Right hindlimb (tissue), 1 donor: Measurements from ENCODE around the gene MRPS27.
A peak's percentile ranks its signal among the peaks of the same experiment; 100 is the strongest.

Experiments used
- DNase-seq: peaks from one replicate; pipeline ENCODE4 v3.0.0-alpha.2; 2018

The MRPS27 gene

DNA sequence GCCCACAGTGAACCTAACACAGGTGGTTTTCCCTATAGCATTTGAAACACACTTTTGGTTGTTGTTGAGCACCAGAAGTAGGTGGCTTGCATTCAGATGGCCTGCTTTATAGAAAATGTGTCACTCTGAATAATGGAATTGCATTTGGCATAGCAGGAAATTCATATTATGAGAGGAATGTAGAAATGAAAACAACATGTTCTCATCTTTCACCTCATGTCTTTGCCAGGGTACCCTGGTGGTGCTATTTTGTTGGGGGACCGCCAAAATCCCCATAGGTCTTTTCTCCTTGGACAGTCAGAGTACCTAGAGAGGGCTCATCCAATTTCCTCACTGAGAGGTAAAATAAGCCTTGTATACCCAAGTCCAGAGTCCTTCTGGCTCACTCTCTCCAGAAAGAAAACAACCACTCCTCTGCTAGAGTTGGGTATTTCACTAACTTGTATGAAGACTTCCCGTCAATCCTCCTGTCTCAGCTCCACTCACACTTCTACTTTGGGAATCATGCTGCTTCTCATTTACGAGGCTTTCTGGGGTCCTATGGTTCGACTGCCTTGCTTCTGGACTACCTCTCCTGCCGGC lies 67.4 kb downstream of the MRPS27 start:
- no peak for DNase-seq

DNA sequence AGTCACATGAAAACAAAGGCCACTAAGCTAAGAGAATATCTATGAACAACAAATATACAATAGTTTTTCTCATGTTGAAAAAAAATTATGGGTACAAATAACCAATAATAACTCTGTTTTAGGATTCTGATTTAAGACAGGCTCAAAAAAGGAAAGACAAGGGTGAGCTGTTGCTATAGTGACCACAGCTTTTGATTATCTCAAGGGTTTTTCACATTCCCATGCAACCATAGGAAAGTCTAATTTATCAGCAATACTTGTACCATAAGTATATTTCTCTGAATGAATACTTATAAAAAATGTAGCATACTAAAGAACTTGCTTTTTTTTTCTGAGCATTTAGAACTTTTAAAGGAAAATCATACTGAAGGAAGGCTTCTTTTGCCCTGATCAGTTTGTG lies 68.0 kb downstream of the MRPS27 start:
- DNase-seq: no peak

DNA sequence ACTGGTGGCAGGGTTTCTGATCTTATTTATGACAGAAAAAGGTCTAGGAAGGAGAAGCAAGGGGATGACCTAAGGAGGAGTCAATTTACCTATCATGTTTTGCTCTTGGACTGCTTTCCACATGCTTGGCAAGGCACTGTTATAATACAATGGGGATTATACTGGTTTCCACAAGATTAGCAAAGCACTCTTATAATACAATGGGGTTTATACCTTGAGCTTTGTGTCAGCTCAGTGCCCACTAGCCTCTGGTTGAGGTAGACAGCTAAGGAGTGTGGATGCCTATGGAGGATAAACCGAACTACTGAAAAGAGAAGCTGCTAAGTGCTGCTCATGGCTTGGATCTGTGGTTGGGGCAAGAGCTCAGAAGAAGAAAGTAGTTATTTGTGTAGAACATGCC lies 68.7 kb downstream of the MRPS27 start:
- DNase-seq: no peak

DNA sequence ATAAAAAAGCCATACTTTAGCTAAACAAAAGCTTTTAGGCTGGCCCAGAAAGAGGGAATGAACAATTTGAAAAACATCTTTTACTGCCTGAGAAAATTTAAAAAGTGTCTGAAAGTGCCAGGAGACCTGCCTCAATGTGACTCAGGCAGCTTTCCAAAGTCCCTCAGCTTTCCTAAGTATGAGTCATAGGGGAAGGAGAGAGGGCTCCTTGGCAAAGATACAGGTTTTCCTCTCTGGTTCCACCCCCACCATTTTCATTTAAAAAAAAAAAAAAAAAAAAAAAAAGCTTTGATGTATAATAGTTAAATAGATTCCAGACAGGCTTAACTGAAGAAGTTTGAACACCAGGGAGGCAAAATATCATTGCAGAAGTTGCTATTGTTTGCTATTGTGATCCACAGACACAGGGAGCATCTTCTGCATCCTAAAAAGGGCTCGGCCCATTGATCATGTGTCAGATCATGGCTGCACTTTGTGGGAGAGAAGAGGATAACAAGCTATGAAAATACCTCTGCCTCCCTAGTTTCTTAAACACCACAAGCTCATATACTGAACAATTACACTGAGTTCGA lies 71.5 kb downstream of the MRPS27 start:
- DNase-seq: peak; percentile 53

DNA sequence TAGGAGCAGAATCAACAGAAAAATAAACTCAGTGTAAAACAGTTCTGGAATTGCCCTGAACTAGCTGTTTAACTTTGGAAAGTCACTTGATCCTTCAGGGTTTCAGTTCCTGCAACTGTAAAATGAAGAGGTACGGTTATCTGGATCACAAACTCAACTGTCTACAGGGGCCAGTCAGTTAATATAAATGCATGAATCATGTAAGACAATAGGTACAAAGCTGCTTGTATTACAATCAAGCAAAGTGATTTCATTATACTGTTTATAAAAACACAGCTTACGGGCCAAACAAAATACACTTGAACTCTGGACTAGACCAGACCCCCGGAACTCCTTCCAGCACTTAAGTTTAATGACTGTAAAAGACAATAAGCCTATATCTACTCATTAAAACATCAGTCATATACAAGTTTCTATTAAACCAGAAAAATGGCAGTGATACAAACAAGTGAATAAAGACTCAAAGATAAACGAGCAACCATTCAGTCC lies 73.0 kb downstream of the MRPS27 start:
- no peak for DNase-seq

DNA sequence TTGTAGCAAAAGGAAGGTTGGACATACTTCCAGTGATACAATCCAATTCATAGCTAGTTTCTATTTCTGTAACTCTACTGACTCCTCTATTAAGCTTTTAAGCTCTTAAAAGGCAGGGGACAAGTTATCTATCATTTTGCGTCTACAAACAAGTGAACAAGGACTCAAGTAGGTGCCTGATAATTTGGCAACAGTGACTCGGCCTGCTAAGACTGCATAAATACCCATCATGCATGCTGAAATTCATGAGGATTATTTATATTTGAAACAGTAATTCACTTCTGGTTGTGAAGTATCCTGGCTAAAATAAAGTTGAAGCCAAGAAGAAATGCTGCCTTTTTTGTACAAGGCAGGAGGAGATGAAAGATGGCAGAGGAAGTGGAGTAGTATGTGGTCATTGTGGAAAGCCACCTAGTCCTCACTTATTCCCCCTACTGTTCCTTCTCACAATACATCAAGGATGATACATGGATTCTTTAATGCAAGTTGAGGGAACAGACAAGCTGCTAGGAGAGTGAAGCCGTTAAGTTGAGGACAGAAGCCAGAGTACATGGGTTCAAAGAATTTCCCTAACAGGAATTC lies 74.0 kb downstream of the MRPS27 start:
- no peak for DNase-seq

DNA sequence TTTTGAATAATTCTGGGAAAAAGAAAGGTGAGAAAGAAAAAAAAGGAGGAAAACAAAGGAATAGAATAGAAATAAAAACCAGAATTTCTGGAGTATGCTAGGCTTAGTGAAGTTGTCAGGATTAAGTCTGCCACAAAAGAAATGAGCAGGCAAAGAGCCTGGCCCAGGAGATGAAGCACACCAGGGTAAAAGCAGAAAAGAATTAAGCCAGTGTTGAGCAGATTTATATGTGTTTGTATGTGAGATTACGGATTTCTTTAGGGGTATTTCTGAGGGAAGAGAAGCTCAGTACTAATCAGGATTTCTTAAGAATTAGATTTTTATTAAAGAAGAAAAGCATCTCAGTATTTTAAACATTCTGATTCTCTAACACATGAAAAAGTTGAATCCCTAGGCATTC lies 74.5 kb downstream of the MRPS27 start:
- no peak for DNase-seq

DNA sequence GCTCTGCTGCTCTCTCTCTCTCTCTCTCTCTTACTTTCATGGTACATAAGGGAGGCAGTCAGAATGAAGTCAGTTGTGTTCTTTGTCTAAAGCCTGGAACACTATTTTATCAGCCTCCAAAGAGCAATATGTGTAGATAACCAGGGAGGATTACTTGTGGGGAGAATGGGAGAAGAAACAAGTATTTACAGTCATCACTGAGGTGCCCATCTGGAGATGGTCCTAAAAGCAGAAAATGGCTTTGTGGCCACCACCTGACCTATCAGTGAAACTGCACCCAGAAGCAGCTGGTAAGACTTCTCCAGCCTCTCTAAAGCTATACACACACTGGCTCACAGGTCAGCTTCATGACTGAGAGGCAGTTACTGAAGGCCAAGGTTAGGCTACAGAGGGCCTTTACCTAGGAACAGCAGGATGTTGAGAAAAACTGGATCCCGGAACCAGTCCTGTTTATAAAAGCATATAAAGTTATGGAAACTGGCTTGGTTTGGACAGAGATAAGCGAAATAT lies 75.1 kb downstream of the MRPS27 start:
- DNase-seq: no peak

DNA sequence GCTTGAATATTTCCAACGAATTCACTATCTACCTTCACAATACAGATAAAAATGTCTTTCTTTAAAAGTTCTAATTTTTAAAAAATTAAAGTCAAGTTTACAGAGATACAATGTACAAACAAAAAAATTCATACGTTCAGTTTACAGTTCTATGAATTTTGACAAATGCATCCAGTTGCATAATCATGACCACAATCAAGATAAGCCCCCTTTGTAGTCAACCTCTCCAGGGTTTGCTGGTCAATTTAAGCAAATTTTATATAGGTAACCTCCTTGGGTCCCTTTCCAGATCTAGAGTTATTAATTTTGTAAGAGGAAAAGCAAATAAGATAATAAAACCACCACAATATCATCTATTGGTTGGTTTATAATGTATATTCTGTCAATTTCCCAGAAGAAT lies 76.3 kb downstream of the MRPS27 start:
- DNase-seq: no peak

DNA sequence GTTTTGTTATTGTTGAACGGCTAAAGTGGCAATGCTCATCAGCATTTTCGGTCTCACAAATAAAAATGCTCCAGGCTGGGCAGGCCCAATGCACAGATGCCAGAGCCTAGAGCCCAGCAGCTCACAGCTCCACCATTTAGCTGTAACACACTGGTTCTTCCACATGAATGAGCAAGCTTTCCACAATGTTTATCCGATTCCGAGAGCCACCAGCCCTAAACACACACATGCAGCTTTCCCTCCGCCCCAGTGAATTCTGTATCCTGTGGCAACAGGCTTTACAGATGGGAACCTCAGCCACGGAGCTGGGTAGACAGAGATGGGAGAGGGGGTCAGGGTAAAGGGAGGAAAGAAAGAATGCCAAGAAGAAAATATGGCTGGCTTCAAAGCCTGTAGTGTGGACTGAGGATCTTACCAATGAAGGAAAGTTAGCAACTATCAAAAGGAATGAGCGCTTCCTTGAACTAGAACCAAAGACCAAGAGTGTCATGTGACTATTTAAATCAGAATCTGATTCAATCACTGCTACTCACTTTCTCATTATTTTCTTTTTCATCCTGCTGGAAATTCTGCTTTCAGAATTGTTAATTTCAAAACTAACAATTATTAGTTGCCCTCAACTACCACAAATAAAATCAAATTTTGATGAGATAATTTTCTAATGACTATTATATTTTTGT lies 77.1 kb downstream of the MRPS27 start:
- no peak for DNase-seq

DNA sequence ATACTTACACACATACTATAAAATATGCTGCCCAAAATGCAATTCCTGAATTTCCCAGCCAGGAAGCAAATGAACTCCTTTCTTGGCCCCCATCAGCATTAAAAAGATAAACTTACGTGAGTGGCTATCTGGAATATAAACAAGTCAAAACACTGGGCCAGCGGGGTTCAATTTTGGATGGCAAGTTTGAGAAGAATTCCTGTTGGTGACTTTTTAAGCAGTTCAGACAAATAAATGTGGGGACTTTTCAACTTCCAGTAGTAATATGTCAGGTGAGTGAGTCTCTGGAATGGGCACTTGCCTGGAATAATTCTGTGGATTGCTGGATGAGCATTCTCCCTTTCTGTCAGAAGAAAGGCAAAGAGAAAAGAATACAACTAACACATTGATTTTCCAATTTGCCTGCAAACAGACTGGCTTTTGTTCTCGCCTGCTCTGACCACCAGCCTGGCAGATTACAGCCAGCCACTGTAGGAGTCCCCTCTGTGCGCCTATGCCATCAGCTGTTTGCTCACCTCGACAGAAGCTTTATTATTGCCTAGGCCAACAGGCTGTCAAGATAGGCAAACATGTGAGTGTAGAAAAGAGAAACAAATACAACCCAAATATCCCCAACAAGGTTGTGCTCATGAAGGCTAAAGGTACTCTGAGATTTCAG lies 78.6 kb downstream of the MRPS27 start:
- DNase-seq: no peak

DNA sequence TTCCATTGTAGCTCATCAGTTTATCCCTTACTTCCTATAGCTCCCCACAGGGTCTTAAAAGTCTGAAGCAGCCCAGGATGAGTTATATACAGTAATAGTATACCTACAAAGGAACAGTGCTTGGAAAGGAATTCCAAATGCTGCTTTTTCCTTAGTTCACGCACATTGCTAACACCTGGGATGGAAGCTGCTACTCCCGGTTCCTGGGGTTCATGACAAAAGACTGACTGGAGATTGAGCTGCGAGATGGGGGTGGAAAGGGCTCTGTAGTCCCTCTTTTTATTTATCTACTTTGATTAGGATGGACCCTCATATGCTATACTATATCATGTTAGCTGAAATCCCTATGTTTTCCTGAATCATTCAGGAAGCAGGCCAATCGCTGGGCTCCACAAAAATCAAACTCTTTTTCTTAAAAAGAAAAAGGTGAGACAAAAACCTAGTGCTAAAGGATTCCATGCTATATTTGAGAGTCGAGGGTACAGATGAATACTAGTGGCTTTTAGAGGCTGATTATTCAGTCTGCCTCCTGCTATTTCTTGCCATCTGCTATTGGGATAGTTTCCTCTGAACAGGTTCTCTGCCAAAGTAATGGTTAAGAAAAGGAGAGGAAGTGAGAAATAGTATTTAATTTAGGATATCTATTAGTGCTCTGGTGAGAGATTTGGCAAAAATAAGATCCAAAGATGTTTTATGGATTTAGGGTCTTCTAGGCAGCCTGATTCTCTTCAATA lies 81.2 kb downstream of the MRPS27 start:
- no peak for DNase-seq

DNA sequence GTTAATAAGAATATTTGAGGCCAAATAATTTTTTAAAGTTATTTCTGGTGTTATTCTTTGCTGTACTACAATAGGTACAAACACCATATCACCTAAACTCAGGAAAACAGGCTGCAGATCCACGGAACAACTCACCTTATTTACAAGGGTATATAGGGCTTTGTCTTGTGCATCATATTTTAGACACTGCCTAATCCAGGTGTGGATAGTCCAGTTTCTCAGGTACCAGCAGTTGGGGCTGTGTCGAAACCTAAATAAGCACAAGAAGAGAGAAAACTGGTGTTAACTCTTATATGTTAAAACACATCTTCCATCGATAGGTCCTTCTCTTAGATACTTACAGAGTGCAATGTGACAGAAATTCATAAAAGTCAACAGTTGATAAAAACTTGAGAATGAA lies 82.2 kb downstream of the MRPS27 start:
- no peak for DNase-seq

DNA sequence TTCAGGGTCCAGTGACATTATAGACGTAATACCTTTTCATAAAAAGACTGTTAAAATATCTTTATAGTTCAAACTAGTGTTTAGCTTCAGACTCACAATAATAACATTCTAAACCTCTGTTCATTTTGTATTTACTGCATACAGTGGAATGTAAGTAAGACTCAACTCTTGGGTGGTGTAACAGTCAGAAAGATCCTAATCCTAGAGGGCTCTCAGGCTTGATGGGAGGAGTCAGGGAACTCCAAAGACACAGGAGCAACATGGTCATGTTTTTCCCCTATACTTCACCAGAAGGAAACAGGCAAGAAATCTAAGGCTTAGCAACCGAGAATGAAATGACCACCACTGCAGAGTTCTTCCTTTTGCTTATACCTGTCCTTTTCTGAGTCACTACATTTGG lies 82.6 kb downstream of the MRPS27 start:
- DNase-seq: no peak

DNA sequence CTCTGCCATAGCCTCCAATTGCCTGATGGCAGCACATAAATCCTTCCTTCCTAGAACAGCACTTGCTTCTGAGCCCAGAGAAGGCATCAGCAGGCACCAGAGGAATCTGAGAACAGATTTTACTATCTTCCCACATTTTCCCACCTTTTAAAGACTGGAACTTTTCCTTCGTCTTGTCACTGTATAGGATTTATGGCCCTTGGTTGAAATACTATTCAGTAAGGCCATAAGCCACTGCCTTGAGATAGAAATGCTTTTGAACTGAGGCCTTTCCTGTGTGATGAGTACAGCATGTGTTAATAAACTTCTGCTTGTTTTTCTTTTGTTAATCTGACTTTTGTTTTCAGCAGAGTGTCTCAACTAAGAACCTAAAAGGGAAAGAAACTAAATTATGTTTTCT lies 84.3 kb downstream of the MRPS27 start:
- DNase-seq: no peak

DNA sequence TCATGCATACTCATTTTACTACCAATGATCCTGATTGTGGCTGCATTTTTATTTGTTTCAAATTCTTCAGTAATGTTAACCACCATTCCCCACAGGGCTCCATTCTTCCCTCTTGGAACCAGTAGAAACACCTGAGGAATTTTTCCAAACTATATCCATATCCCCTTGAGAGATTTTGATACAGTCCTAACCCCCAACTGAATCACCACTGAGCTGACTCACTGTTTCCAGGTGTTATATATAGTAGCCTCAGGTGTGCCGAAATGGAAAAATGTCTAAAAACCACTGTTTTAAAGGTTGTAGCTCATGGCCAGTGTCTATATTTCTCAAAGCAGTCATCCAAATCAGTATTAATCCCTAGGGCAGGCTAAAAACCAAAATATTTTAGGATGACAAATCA lies 85.2 kb downstream of the MRPS27 start:
- DNase-seq: no peak

DNA sequence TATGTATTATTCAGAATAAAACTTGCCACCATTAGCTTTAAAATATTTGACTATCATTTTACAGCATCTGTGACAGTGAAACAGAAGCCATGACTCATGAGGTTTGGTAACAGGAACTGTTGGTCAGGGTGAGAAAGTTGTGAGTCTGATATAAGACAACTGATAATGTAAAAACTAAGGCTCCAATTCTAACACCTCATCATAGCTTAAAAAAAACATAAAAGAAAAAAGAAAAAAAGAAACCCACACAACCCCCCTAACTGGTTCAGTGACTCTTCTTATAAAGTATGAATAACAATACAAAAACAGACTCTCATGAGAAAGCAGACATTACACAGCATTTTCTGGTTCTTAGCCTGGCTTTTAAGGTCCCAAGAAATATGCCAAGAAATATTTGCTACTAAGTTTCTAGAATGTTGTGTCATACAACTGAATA lies 85.8 kb downstream of the MRPS27 start:
- DNase-seq: no peak

DNA sequence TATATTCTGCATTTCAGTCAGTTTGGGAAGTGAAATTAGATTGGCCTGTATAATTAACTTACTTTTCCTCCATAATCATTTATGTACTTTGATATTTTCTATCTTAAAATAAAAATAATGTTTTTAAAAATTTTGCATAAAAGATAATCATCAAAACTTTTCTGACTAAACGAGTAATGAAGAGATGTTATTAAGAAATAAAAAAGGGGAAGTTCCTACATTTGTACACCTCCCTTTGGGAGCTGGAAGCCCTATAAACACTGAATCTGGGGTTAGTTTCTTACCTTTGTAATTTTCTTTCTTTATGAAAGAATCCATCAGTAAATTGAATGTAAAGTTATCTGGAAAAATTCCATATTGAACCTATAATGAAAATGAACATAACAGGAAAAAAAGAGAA lies 86.2 kb downstream of the MRPS27 start:
- no peak for DNase-seq

DNA sequence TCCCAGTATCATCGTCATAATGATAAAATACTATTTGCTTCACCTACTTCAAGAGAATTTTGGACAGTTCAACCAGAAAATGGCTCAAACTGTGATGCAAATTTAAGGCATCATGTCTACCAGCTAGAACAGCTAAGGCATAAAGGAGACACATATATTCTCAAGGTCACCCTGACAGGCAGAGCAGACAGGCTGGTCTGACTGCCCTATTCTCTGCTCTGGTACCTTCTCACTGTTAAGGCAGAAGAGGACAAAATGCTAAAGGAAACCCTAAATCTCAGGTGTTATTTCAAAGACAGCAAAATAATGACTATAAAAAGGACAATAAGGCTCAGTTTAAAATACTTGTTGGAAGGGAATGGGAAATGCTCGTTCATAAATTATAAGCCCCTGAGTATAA lies 87.2 kb downstream of the MRPS27 start:
- DNase-seq: no peak

DNA sequence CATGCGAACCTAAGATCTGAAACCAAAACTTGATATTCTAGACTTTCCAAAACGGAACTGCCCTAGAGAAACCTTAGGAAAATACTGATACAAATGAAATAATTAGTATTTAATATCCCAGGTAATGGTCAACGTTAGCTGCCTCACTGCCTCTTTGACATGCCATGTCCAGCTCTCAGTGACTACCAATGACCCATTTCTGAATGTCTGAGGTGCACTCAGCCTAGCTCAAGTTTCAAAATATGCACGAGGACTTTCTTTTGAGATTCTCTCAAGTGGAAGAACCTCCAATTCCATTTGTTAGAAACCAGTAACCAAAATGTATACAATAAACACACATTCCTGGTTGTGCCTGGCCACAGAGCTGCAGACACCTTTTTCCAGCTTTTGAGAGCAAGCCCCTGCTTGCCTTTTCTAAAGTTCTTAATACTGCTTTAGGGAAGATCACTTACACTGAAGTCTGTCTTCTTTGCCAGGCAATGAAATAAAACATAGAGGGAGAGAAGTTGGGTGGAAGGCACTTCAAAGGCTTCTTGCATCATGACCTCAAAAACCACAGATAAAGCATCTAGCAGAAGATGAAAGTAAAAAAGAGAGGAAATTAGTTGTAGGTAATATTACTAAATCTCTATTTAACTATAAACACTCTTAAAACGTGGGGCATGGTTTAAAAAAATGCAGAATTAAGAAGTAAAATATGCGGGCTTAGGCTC lies 87.9 kb downstream of the MRPS27 start:
- DNase-seq: no peak

DNA sequence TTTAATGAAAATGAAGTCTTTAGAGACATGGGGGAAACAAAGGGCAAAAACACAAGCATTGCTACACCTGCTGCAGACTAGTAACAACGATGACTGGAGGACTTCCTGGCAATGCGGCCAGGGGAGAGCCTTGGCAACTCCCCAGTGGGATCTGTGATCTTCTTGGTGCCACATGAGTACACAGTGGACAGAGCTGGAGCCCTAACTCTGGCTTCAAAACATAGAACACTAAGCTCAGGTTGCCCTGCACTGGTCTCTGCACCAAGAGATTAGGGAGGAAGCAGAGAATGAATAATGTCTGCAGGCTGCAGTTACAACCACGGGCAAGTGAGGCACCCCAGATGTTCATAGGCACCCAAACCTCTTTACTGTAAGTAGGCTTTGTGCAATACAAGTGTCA lies 91.1 kb downstream of the MRPS27 start:
- no peak for DNase-seq

DNA sequence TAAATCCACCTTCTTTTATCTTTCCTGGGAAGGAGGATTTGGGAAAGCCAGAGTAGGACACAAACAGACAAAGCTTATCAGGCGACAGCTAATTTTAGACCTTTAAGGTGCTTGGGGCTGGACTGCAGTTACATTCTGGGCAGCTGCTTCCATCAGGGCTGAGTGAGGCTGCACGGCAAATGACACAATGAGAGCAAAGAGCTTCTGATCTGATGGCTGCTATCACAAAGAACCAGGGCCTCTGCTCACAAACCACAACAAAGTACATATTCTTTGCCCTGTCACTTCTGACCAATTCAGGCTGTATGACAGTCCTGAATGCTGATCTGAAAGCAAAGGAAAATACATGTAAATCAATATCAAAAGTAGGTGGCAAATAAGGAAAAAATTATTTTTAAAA lies 93.1 kb downstream of the MRPS27 start:
- no peak for DNase-seq
